GM12878 (cell line): Measurements from ENCODE around the gene EPB41L2. TPM values are rescaled to one million over a fixed set of nuclear protein-coding genes. Genes with fewer than 3 reads are reported as not detected.

Experiments
- ATAC-seq: fragments of 200-7000 bp; cut with Tn5 transposase; 3 replicates; pipeline ENCODE4 v1.9.1; 2020; ENCODE audit warnings: mild to moderate bottlenecking, moderate library complexity
- BruUV-seq: library from RNA; stranded (reverse); fragments of 400-500 nt; replicated peaks from 2 replicates; lab custom pipeline; 2021; lab: Mats Ljungman, UMichigan
- CTCF ChIA-PET: fragments of 300-600 bp; sonication (Branson Sonifier 250); formaldehyde crosslinking; extraction: SDS; loops from one replicate; lab custom pipeline; 2021; ENCODE audit warnings: inconsistent platforms; lab: Yijun Ruan, JAX
- POLR2A ChIA-PET: fragments of 350-600 bp; formaldehyde crosslinking; extraction: SDS; loops from one replicate; lab custom pipeline; 2021; ENCODE audit warnings: inconsistent platforms; lab: Charles Lee
- RAD21 ChIA-PET: fragments of 300-600 bp; sonication (Branson Sonifier 250); formaldehyde crosslinking; loops from one replicate; lab custom pipeline; 2023; ENCODE audit warnings: antibody characterized with exemption; ENCODE audit not compliant: unreplicated experiment; lab: Charles Lee
- SMC1A ChIA-PET: fragments of 300-600 bp; sonication (Branson Sonifier 250); formaldehyde crosslinking; loops from one replicate; lab custom pipeline; 2023; ENCODE audit not compliant: unreplicated experiment, uncharacterized antibody; lab: Charles Lee
- DNase-seq: peaks from one replicate; pipeline ENCODE4 v3.0.0-alpha.2; 2011; ENCODE audit warnings: low read depth, low spot score
- FAIRE-seq: peaks from 3 replicates; lab custom pipeline; 2011; peaks lifted over from hg19 to GRCh38; lab: Jason Lieb, UNC
- H2AFZ ChIP-seq: 2 replicates; pipeline ENCODE4 v1.6.0; 2011; ENCODE audit warnings: low read depth, low read length, control low read depth; ENCODE audit not compliant: control insufficient read depth
- H3K27ac ChIP-seq: 2 replicates; pipeline ENCODE4 v1.5.1; 2011; ENCODE audit warnings: control low read depth; ENCODE audit not compliant: control insufficient read depth, insufficient read depth
- H3K27me3 ChIP-seq, 2 experiments: replicated peaks in 1 of 2; 2 replicates each; pipeline versions ENCODE4 v1.6.0 to v1.6.1; 2011; ENCODE audit warnings: low read length in 1 of 2; ENCODE audit not compliant: control insufficient read depth in 2 of 2, insufficient read depth in 2 of 2
- H3K36me3 ChIP-seq, 2 experiments: 2 replicates each; pipeline ENCODE4 v1.5.1; 2011; ENCODE audit warnings: low read length in 1 of 2; ENCODE audit not compliant: control insufficient read depth in 2 of 2, insufficient read depth in 2 of 2
- H3K4me1 ChIP-seq: 2 replicates; pipeline ENCODE4 v1.6.1; 2011; ENCODE audit warnings: mild to moderate bottlenecking, low read length, moderate library complexity, mixed read lengths; ENCODE audit not compliant: control insufficient read depth, insufficient read depth
- H3K4me2 ChIP-seq: 2 replicates; pipeline ENCODE4 v1.6.0; 2011; ENCODE audit warnings: control low read depth; ENCODE audit not compliant: control insufficient read depth, insufficient read depth
- H3K4me3 ChIP-seq: fragments of 200-600 bp; sonication (generic); 2 replicates; pipeline ENCODE4 v1.5.1; 2016
- H3K79me2 ChIP-seq: 2 replicates; pipeline ENCODE4 v1.6.0; 2011; ENCODE audit warnings: low read length; ENCODE audit not compliant: control insufficient read depth, insufficient read depth
- H3K9ac ChIP-seq: 2 replicates; pipeline ENCODE4 v1.8.0; 2011; ENCODE audit warnings: low read length, control low read depth, mixed read lengths; ENCODE audit not compliant: control insufficient read depth, insufficient read depth
- H3K9me3 ChIP-seq: replicated peaks from 3 replicates; pipeline ENCODE4 v1.5.1; 2011; ENCODE audit warnings: mild to moderate bottlenecking, low read length; ENCODE audit not compliant: control insufficient read depth, insufficient read depth
- H4K20me1 ChIP-seq: 2 replicates; pipeline ENCODE4 v1.6.0; 2011; ENCODE audit not compliant: control insufficient read depth, insufficient read depth
- BHLHE40 ChIP-seq, 2 experiments: fragments of 450-650 bp in 1 of 2; IDR thresholded peaks; 2 replicates each; pipeline ENCODE4 v1.6.1; 2011 to 2017; ENCODE audit warnings: low read depth in 2 of 2, borderline replicate concordance in 1 of 2, improper control_type of control experiment in 1 of 2, low read length in 1 of 2, mild to moderate bottlenecking in 1 of 2
- CEBPZ ChIP-seq: fragments of 150-350 bp; IDR thresholded peaks from 2 replicates; pipeline ENCODE4 v1.6.1; 2016; ENCODE audit warnings: low read depth, low read length
- FOXK2 ChIP-seq: fragments of 450-650 bp; IDR thresholded peaks from 2 replicates; pipeline ENCODE4 v1.6.1; 2017; ENCODE audit warnings: mild to moderate bottlenecking, moderate library complexity
- GABPA ChIP-seq: IDR thresholded peaks from 2 replicates; pipeline ENCODE4 v1.6.1; 2014; ENCODE audit warnings: antibody characterized with exemption, low read depth, mild to moderate bottlenecking, inconsistent platforms
- HDGF ChIP-seq: fragments of 450-650 bp; IDR thresholded peaks from 2 replicates; pipeline ENCODE4 v1.6.1; 2016; ENCODE audit warnings: antibody characterized with exemption
- MYB ChIP-seq: fragments of 150-350 bp; IDR thresholded peaks from 2 replicates; pipeline ENCODE4 v1.6.1; 2014; ENCODE audit warnings: mild to moderate bottlenecking, low read depth, low read length, borderline replicate concordance
- NKRF ChIP-seq: fragments of 450-650 bp; conservative IDR thresholded peaks from 2 replicates; pipeline ENCODE4 v1.6.1; 2017; ENCODE audit warnings: mild to moderate bottlenecking, moderate library complexity
- NR2F1 ChIP-seq: fragments of 450-650 bp; conservative IDR thresholded peaks from 2 replicates; pipeline ENCODE4 v1.6.1; 2017; ENCODE audit warnings: mild to moderate bottlenecking
- PAX8 ChIP-seq: fragments of 450-650 bp; IDR thresholded peaks from 2 replicates; pipeline ENCODE4 v1.6.1; 2017; ENCODE audit warnings: mild to moderate bottlenecking, moderate library complexity
- POLR2AphosphoS2 ChIP-seq: IDR thresholded peaks from 2 replicates; pipeline ENCODE4 v1.6.1; 2011; ENCODE audit warnings: low read depth, mild to moderate bottlenecking, low read length, improper control_type of control experiment, moderate library complexity
- SUPT20H ChIP-seq: IDR thresholded peaks from 2 replicates; pipeline ENCODE4 v1.6.1; 2011; ENCODE audit warnings: low read depth, mild to moderate bottlenecking, low read length, moderate library complexity, borderline replicate concordance; ENCODE audit not compliant: control insufficient read depth
- SUZ12 ChIP-seq: fragments of 200-600 bp; sonication (generic); IDR thresholded peaks from one replicate; pipeline ENCODE4 v1.6.1; 2018; ENCODE audit warnings: antibody characterized with exemption, mild to moderate bottlenecking; ENCODE audit not compliant: unreplicated experiment
- TCF12 ChIP-seq: IDR thresholded peaks from 2 replicates; pipeline ENCODE4 v1.6.1; 2011; ENCODE audit warnings: low read depth, mild to moderate bottlenecking, low read length
- USF2 ChIP-seq: IDR thresholded peaks from 2 replicates; pipeline ENCODE4 v1.6.1; 2011; ENCODE audit warnings: low read depth, low read length, improper control_type of control experiment, borderline replicate concordance
- ZNF622 ChIP-seq: fragments of 450-650 bp; IDR thresholded peaks from 2 replicates; pipeline ENCODE4 v1.6.1; 2017; ENCODE audit warnings: mild to moderate bottlenecking, inconsistent platforms
- WGBS: methylation state at CpG from one replicate; pipeline ENCODE4 v1.1.6; 2016; ENCODE audit warnings: low lambda C conversion rate; ENCODE audit not compliant: insufficient replicate concordance, insufficient coverage; ENCODE audit errors: missing lambda C conversion rate; 5-methylcytosine and 5-hydroxymethylcytosine counted together
- in situ Hi-C: fragments of 300-500 bp; cut with MboI; formaldehyde crosslinking; loops from 9 replicates; pipeline ENCODE4 v1.14.3; 2018; ENCODE audit warnings: mixed read lengths
- intact Hi-C: fragments of 100-400 bp; cut with micrococcal nuclease; formaldehyde crosslinking; loops from one replicate; pipeline ENCODE4 v1.14.2; 2022; ENCODE audit not compliant: unreplicated experiment
- polyA plus RNA-seq, 11 experiments: library from polyadenylated mRNA; depleted of rRNA in 4 of 11; unstranded in 6 of 11; stranded (reverse) in 5 of 11; fragments of >200 nt; fragmentation: Nextera tagmentation in 4 of 11; fragmentation: Illumina TruSeq in 1 of 11; extraction: Ambion mirVana in 4 of 11; extraction: Trizol in 1 of 11; gene quantifications; 1 replicate in 1 of 11; 2 replicates in 10 of 11; pipeline versions ENCODE4 v1.2.1 to v1.2.3, GENCODE V29; 2011 to 2016; ENCODE audit warnings: inconsistent platforms in 2 of 11, missing spikeins in 2 of 11, low read depth in 1 of 11
- total RNA-seq, 4 experiments: library from RNA; depleted of rRNA in 3 of 4; stranded (reverse); fragments of >200 nt in 3 of 4; fragmentation: Illumina TruSeq in 1 of 4; extraction: Trizol in 1 of 4; gene quantifications; 2 replicates each; pipeline versions ENCODE4 v1.2.1 to v1.2.3, GENCODE V29; 2013 to 2021

EPB41L2 gene
- total and polyA plus RNA-seq, 10 of the 15 experiments (the other 5 are each of a cell fraction or from before 2014, with no cell fraction given) = 7.4 to 41.6 (median 19.0) TPM

GRCh38 chr6:130814506-130814905 is 248.5 kb downstream of the EPB41L2 start:
- in situ Hi-C loops = no loop called here
- TF ChIP-seq GABPA (no peak), POLR2AphosphoS2 (no peak), SUZ12 (no peak), SUPT20H (no peak), ZNF622 (no peak), FOXK2 (no peak), USF2 (no peak), NR2F1 (no peak), BHLHE40 (IDR thresholded peaks at IDR 0.05; ENCODE audit: borderline replicate concordance in 1 of 2, low read depth in 2 of 2, low read length in 1 of 2) (no peak), PAX8 (no peak), HDGF (no peak), NKRF (no peak), MYB (no peak), CEBPZ (no peak), TCF12 (no peak)
- TF ChIP-seq, all 136 proteins: peak for 0
- no peak for ATAC-seq
- 63% methylated on average over 3 of the region's 3 CpGs for WGBS
- H2AFZ ChIP-seq = no peak overlapping the region
- no peak overlapping the region for H3K27ac ChIP-seq
- ChIA-PET RAD21 (interaction anchor here (1.1 kb wide), 1 partner anchor 493 kb away, joined by 3 read pairs; no protein-coding TSS in a partner anchor), SMC1A (no interaction called here), CTCF (no interaction called here), POLR2A (interaction anchor here (0.5 kb wide), 1 partner anchor 343 kb away, joined by 5 read pairs; no protein-coding TSS in a partner anchor)
- H3K4me3 ChIP-seq = no peak overlapping the region
- no peaks in the 10 kb centered on the region for H3K36me3 ChIP-seq
- BruUV-seq = no TSS peak
- no peaks in the 10 kb centered on the region for H3K9me3 ChIP-seq
- DNase-seq = no peak
- H3K4me1 ChIP-seq = no peaks in the 10 kb centered on the region
- H3K4me2 ChIP-seq = no peak overlapping the region
- FAIRE-seq = no peak
- no peaks in the 10 kb centered on the region for H3K79me2 ChIP-seq
- no peak overlapping the region for H3K9ac ChIP-seq
- no peaks in the 10 kb centered on the region for H4K20me1 ChIP-seq
- intact Hi-C loops = no loop called here
- no peaks in the 10 kb centered on the region for H3K27me3 ChIP-seq
